ENCODE results near the gene DTHD1.

The DTHD1 gene

GRCh38 chr4:36316607-36317006, 35.2 kb downstream of the DTHD1 start:
- DNase-seq (ENCODE audit: low read depth) = no peak

GRCh38 chr4:36317721-36318120, 36.3 kb downstream of the DTHD1 start:
- DNase-seq (ENCODE audit: low read depth) = no peak

DNA sequence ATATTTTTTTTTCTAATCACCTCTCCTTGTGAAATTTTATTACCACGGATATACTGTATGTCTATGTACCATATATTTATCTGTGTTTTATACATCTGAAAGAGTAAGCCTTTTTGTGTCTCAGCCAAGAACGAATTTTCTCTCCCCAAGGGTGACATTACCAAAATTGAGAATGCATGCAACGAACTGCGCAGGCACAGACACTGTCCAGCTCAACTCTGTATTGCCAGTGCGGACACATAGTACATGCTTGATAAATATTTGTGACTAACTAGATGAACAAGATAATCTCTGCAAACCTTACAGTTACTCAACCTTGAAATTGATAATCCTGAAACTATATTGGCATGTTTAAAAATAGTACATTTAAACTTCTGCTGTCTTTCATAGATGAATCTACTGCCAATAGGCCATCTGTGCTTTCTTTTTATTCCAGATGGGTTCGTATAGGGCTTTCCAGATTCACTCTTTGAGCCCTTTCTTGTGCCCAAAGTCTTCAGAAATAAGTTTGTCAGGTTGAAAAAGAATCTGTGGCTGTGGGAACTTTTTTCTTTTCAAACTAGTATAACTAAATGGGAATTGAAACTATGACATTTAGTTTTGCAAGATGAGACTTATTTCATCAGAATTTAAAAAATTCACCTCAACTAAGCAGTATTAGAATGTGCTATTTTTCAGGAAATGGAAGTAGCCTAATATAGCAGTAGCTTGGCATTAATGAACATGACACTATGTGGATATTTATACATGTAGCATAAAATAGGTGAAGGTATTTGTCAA, 38.9 kb downstream of the DTHD1 start:
- DNase-seq (ENCODE audit: low read depth) = no peak

- no peak for DNase-seq (ENCODE audit: low read depth)
These were observed 39.8 kb downstream of the DTHD1 start for GRCh38 chr4:36321176-36321575.

DNA sequence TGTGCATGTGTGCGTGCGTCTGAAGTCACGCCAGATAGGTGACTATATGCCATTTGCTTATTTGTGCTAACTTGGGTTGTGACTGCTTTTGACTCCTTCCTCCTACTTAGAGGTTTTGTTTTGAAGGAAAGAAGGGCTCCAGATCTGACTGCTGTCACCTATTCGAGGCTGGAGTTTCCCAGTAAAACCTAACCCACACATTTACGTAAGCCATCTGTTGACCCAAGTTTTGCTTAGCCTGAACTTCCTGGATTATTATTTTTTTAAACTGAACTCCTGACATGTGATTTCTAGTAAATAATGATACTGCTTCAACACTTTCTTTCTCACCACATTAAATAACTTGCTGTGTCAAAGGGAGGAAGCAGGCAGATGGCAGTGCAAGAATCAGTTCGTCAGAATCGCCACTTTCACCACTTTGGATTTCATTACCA, 41.5 kb downstream of the DTHD1 start:
- DNase-seq (ENCODE audit: low read depth) = peak; percentile 27

- no peak for DNase-seq (ENCODE audit: low read depth)
These were observed 42.5 kb downstream of the DTHD1 start for GRCh38 chr4:36323816-36324419.

DNA sequence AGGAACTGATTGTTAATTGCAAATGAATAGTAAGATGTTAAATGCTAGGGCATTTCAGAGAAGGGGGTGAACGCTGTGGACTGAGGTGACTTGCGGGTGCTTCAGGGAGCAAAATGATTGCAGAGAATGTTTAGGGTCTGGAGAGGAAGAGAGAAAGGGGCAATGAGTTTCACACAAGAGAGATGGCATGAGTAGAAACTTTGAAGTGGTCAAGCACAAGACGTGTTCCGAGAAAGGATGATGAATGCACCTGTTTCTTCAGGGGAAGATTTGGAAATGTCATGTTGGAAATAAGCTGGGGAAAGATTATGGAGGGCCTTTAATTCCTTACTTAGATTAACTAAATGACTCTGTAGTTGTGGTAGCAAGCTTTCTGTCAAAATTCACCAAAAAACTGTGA, 43.4 kb downstream of the DTHD1 start:
- no peak for DNase-seq (ENCODE audit: low read depth)

DNA sequence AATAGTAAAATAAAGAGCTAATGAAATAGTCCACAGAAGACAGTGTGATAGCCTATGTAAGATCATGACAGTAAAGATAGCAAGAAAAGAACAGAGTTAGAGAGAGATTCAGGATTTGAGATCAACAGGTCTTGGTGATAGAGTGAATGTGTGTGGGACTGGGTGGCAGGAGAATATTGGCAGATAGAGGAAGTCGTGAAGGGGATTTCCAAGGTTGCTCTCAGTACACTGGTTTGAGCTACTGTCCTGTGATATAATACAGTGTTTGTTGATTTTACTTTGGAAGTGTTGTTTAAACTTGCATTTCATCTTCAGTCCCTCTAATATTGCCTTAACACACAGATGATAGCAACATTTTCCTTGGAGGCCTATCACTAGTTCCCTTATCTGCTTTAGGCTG, 44.1 kb downstream of the DTHD1 start:
- DNase-seq (ENCODE audit: low read depth) = no peak

DNA sequence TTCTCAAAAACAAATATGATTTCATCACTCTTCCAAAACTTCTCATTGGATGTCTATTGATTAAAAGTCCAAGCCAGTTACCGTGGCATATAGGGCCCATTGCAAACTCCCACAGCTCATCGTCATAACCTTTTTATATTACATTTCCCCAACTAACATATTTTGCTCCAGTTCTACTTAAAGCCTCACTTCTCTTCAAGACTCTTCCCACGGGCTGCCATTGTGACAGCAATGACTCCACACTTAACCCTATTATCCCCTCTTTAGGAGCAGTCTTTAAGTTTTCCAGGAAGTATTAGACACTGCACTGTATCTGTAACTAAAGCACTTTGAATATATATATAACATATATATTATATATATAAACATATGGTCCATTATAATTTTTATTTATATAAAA, 44.5 kb downstream of the DTHD1 start:
- DNase-seq (ENCODE audit: low read depth) = no peak

DNA sequence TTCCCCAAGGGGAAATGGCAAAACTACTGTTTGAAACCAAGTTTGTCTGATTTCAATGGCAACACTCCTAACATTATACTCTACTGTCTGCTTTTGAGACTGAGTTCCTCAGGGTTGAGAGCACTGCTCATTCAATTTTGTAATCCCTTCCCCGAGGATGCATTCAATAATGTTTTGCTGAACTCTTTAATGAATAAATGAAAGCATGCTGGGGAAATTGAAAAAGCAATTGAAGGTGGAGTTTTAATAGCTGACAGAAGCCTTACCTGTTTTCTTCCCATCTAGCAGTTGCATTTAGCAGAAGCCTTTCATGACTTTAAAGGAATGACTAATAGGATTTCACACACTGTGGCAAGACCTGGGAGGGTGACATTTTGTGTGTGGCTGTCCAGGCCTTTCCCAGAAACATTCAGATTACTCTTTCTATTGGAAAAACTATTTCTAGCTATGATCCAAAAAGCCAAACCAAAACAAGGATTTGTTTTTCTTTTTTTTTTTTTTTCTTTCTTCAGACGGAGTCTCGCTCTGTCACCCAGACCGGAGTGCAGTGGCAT, 45.1 kb downstream of the DTHD1 start:
- no peak for DNase-seq (ENCODE audit: low read depth)

GRCh38 chr4:36327400-36327799, 46.0 kb downstream of the DTHD1 start:
- no peak for DNase-seq (ENCODE audit: low read depth)

DNA sequence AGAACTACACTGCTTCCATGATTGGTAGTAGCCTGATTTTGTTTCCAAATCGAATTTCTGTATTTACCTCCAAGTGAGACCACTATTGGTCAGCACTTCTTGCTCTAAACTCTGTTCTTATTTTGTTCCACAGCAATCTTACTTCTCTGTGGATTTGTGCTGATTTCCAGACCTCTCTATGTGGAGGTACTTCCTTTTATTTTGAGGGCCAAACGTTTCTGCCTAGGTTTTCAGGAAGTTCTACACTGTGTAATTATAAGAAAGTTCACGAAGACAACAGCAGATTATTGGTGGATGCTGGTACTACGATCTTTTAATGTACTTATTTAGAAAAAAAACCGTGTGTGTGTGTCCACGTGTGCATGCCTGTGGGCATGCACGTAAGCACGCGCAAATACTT, 46.7 kb downstream of the DTHD1 start:
- DNase-seq (ENCODE audit: low read depth) = no peak

DNA sequence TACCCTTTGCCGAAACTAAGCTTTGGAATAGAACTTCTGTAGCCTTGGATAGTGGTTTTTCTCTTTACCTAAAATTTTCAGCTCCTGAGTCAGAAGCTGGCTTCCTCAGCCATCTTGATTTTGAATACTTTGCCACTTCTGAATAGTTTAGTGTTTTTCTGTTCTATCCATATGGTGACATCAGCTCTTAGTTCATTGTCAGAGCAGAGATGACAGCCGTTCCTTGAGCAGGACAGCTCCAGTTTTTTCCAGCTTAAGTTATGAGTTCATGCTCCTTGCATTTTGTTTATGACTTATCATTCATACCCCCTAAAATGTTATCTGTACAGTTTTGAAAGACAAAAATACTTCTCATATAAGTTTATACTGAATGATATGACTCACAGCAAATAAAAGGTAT, 47.8 kb downstream of the DTHD1 start:
- DNase-seq (ENCODE audit: low read depth) = no peak

DNA sequence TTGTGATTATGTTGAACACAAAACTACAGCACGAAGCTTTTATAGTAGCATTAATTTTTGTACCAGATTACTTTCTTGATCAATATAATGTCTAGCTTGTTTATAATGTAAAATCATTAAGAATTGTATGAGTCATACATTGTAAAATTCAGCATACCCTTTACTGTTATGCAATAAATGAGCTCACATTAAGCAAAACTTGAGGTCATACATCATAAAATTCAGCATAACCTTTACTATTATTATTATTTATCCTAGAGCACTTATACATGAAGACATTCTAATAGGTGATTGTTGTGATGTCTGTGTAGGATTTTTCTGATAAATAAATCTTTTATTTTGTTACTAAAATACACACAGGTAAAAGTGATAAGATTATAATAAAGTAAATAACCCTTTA, 49.4 kb downstream of the DTHD1 start:
- DNase-seq (ENCODE audit: low read depth) = no peak

DNA sequence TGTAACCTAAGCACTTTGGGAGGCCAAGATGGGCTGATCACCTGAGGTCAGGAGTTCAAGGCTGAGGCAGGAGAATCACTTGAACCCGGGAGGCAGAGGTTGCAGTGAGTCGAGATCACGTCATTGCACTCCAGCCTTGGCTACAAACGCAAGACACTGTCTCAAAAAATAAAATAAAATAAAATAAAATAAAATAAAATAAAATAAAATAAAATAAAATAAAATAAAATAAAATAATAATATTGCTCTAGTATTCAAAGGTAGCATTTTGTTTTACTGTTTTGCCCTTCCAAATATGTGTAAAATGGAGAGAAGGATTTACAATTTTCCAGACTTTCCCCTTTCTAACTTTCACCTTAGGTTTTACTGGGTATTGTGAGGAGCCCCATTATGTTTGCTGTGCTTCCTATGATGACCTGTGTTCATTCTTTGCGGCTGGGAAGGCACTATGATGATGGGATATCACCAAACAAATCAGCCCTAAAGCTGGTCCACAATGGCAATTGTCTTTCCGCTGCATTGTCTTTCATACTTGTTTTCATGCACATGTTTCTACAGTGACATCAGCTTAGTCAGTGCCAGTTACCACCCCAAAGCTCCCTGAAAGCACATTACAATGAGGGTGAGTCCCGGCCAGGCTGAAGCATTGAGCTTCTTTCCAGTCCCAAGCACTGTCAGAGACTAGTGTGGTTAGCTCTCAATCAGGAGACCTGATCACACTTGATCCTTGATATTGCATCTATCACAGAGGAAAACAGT, 50.8 kb downstream of the DTHD1 start:
- DNase-seq (ENCODE audit: low read depth) = no peak

DNA sequence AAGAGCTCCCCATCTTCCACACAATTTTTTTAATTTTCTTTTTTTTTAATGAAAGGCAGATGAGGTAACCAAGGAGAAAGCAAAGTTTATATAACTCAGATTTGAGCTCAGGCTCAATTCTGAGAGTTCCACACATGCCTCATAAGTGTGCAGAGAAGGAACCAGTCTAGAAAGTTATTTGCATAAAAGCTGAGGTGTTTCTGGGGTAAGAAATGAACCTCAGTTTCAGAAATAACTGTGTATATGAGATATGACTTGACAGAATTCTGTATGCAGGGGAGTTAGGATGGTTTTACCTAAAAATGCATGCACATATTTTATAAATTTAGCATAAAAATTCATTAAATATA, 51.3 kb downstream of the DTHD1 start:
- DNase-seq (ENCODE audit: low read depth) = no peak

- no peak for DNase-seq (ENCODE audit: low read depth)
These were observed 52.0 kb downstream of the DTHD1 start for GRCh38 chr4:36333303-36333877.

DNA sequence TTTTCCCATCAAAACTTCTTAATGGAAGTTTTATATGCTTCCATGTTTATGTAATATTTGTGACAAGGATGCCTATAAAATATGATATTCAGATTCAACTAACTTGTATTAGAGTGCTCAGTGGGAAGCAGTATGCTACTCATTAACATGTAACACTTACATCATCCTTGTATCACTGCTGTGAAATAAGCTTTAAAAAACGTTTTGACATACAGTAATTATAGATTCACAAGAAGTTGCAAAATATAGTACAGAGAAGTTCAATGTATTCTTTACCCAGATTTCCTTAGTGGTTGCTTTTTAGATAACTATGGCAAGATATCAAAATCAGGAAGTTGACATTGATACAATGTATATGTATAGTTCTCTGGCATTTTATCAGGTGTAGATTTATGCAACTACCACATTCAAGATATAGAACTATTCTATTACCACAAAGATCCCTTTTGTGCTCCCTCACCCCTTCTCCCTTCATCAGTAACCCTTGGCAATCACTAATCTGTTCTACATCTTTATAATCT, 56.3 kb downstream of the DTHD1 start:
- no peak for DNase-seq (ENCODE audit: low read depth)

GRCh38 chr4:36338973-36339372, 57.6 kb downstream of the DTHD1 start:
- no peak for DNase-seq (ENCODE audit: low read depth)

DNA sequence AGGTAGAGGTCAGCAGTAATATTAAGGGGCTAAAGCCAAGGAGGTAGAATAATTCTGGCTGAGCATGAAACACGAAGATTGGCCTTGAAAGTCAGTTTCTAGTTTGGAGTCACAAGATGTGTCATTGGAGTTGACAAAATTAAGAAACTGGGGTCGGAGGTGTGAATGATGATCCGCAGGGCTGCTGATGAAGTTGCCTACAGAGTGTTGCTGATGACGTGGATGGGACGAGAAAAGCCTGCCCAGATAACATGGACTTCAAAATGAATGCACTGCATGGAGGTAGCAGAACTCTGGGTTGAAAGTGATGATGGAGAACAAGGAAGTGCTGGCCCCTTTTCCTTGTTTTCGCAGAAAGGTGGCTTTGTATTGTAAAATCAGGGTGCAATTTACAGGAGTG, 60.5 kb downstream of the DTHD1 start:
- DNase-seq (ENCODE audit: low read depth) = no peak

GRCh38 chr4:36343501-36344175, 62.2 kb downstream of the DTHD1 start:
- DNase-seq (ENCODE audit: low read depth) = no peak

DNA sequence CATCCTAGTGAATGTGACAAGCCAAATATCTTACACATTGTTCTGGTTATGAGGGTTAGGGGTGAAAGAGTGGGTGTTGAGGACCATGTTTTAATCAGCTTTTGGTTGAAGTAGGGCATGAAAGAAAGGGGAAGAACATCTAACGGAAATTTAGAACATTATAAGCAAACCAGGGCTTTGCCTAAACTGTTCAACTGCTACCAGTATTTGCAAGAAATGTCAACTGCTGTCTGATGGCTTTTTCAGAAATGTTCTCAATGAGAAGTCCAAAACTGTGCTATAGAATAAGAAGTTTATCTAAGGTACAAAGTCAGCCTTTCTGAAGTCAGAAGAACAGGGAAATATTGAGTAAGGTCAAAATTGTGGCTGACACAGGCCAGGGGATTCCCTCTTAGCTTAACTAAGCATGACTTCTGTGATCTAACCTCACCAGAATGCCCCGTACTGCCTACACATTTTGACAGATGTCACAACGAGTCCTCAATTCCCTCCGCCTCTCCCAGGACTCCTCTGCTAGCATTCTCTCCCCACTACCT, 67.1 kb downstream of the DTHD1 start:
- DNase-seq (ENCODE audit: low read depth) = no peak

All from T-helper 22 cell (primary cell).